GM23338 (cell line): ENCODE measurements around the gene EPB41L4A.
"Not testable (repeated sequence)": the region's sequence is repeated elsewhere in the genome, so short reads cannot be mapped to it uniquely, and the experiment has no call there.

Experiments
- CREB1 ChIP-seq: fragments of 250-450 bp; sonication (Bioruptor Pico); IDR thresholded peaks from 2 replicates; pipeline ENCODE4 v1.5.0; 2020; ENCODE audit warnings: low read depth, mild to moderate bottlenecking, moderate library complexity
- EZH2 ChIP-seq: fragments of 200-600 bp; sonication (generic); IDR thresholded peaks from one replicate; pipeline ENCODE4 v1.8.0; 2017; ENCODE audit warnings: antibody characterized with exemption, mild to moderate bottlenecking, low read depth; ENCODE audit not compliant: unreplicated experiment
- EZH2phosphoT487 ChIP-seq: fragments of 200-600 bp; sonication (generic); IDR thresholded peaks from one replicate; pipeline ENCODE4 v1.8.1; 2018; ENCODE audit warnings: antibody characterized with exemption; ENCODE audit not compliant: unreplicated experiment
- JUNB ChIP-seq: IDR thresholded peaks from one replicate; pipeline ENCODE4 v1.6.1; 2016; ENCODE audit warnings: antibody characterized with exemption; ENCODE audit not compliant: unreplicated experiment
- POLR2AphosphoS5 ChIP-seq: IDR thresholded peaks from 2 replicates; pipeline ENCODE4 v1.6.1; 2016; ENCODE audit warnings: antibody characterized with exemption, low read depth
- STAT1 ChIP-seq: IDR thresholded peaks from one replicate; pipeline ENCODE4 v1.6.1; 2016; ENCODE audit warnings: antibody characterized with exemption; ENCODE audit not compliant: unreplicated experiment
- ZNF114 ChIP-seq: fragments of 250-450 bp; sonication (Bioruptor Pico); IDR thresholded peaks from 2 replicates; pipeline ENCODE4 v1.5.0; 2020; ENCODE audit warnings: mild to moderate bottlenecking, moderate library complexity
- ZNF462 ChIP-seq: fragments of 250-450 bp; sonication (Bioruptor Pico); IDR thresholded peaks from 2 replicates; pipeline ENCODE4 v1.5.0; 2020; ENCODE audit warnings: mild to moderate bottlenecking, moderate library complexity
- TF ChIP-seq, protein P1 (sequence below), 2 experiments: fragments of 200-600 bp in 1 of 2; sonication (generic) in 1 of 2; conservative IDR thresholded peaks; 2 replicates each; pipeline versions ENCODE4 v1.5.1 to v1.6.1; 2016 to 2017; ENCODE audit warnings: antibody characterized with exemption in 2 of 2, low read depth in 2 of 2, mild to moderate bottlenecking in 2 of 2, moderate library complexity in 1 of 2
- TF ChIP-seq, protein P2 (sequence below): IDR thresholded peaks from one replicate; pipeline ENCODE4 v1.6.1; 2018; ENCODE audit warnings: antibody characterized with exemption; ENCODE audit not compliant: unreplicated experiment

GRCh38 chr5:112208195-112208594 is 210.9 kb downstream of the EPB41L4A start:
- TF ChIP-seq, protein P1, sequence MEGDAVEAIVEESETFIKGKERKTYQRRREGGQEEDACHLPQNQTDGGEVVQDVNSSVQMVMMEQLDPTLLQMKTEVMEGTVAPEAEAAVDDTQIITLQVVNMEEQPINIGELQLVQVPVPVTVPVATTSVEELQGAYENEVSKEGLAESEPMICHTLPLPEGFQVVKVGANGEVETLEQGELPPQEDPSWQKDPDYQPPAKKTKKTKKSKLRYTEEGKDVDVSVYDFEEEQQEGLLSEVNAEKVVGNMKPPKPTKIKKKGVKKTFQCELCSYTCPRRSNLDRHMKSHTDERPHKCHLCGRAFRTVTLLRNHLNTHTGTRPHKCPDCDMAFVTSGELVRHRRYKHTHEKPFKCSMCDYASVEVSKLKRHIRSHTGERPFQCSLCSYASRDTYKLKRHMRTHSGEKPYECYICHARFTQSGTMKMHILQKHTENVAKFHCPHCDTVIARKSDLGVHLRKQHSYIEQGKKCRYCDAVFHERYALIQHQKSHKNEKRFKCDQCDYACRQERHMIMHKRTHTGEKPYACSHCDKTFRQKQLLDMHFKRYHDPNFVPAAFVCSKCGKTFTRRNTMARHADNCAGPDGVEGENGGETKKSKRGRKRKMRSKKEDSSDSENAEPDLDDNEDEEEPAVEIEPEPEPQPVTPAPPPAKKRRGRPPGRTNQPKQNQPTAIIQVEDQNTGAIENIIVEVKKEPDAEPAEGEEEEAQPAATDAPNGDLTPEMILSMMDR (conservative IDR thresholded peaks at IDR 0.05; ENCODE audit: low read depth in 2 of 2): not testable (repeated sequence)
- TF ChIP-seq EZH2phosphoT487; EZH2; POLR2AphosphoS5; ZNF462 (CRISPR knock-in tag); CREB1 (CRISPR knock-in tag); STAT1; ZNF114 (CRISPR knock-in tag); JUNB: not testable (repeated sequence)
- TF ChIP-seq, protein P2, sequence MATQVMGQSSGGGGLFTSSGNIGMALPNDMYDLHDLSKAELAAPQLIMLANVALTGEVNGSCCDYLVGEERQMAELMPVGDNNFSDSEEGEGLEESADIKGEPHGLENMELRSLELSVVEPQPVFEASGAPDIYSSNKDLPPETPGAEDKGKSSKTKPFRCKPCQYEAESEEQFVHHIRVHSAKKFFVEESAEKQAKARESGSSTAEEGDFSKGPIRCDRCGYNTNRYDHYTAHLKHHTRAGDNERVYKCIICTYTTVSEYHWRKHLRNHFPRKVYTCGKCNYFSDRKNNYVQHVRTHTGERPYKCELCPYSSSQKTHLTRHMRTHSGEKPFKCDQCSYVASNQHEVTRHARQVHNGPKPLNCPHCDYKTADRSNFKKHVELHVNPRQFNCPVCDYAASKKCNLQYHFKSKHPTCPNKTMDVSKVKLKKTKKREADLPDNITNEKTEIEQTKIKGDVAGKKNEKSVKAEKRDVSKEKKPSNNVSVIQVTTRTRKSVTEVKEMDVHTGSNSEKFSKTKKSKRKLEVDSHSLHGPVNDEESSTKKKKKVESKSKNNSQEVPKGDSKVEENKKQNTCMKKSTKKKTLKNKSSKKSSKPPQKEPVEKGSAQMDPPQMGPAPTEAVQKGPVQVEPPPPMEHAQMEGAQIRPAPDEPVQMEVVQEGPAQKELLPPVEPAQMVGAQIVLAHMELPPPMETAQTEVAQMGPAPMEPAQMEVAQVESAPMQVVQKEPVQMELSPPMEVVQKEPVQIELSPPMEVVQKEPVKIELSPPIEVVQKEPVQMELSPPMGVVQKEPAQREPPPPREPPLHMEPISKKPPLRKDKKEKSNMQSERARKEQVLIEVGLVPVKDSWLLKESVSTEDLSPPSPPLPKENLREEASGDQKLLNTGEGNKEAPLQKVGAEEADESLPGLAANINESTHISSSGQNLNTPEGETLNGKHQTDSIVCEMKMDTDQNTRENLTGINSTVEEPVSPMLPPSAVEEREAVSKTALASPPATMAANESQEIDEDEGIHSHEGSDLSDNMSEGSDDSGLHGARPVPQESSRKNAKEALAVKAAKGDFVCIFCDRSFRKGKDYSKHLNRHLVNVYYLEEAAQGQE: not testable (repeated sequence)
